ENCODE results near the gene TTLL4. TPM values are rescaled to one million over a fixed set of nuclear protein-coding genes. Genes with fewer than 3 reads are reported as not detected.

Gene TTLL4
- total and polyA plus RNA-seq, 2 of the 8 experiments (the other 6 are each of a cell fraction or from before 2014, with no cell fraction given) = 71.1 to 105 TPM

GRCh38 chr2:218746960-218747359 lies 36.3 kb downstream of the TTLL4 start:
- Histone ChIP-seq H3K4me2 (ENCODE audit: insufficient read depth in 1 of 2, low read depth in 2 of 2, low read length in 2 of 2) (no peak overlapping the region), H3K18ac (ENCODE audit: extremely low read depth, low read length) (no peak overlapping the region), H2BK12ac (ENCODE audit: low read depth, low read length) (no peak overlapping the region), H3K79me2 (ENCODE audit: control insufficient read depth in 1 of 2, insufficient read depth in 2 of 2, low read length in 2 of 2) (no peaks in the 10 kb centered on the region), H2BK120ac (replicated peaks; ENCODE audit: low read depth, low read length) (no peak overlapping the region), H3K56ac (replicated peaks; ENCODE audit: insufficient read length, low read depth, low read length) (no peak overlapping the region), H2AFZ (ENCODE audit: low read length) (no peak overlapping the region), H2BK20ac (ENCODE audit: low read length) (no peak overlapping the region), H3K36me3 (ENCODE audit: control insufficient read depth in 2 of 4, insufficient read depth in 4 of 4, low read length in 3 of 4) (peaks cover 20 to 79% (median 54%) of the 10 kb centered on the region in 4 experiments), H3K4me1 (replicated peaks in 1 of 4; ENCODE audit: control insufficient read depth in 3 of 4, insufficient read depth in 4 of 4, low read length in 3 of 4) (no peaks in the 10 kb centered on the region), H3K79me1 (ENCODE audit: low read depth, low read length) (no peaks in the 10 kb centered on the region), H4K91ac (replicated peaks; ENCODE audit: insufficient read length, low read length) (no peak overlapping the region), H3K27ac (ENCODE audit: low read depth, low read length) (no peak overlapping the region), H4K20me1 (replicated peaks in 1 of 2; ENCODE audit: control insufficient read depth in 1 of 2, insufficient read depth in 2 of 2, low read length in 2 of 2) (peaks cover 2 to 3% of the 10 kb centered on the region in 2 experiments), H3K9ac (replicated peaks in 1 of 4; ENCODE audit: extremely low read depth in 1 of 4, low read depth in 3 of 4, low read length in 3 of 4) (no peak overlapping the region), H2BK15ac (ENCODE audit: low read length) (no peak overlapping the region), H4K8ac (ENCODE audit: extremely low read depth, insufficient read depth, low read length) (no peak overlapping the region), H3K23me2 (ENCODE audit: low read depth, low read length) (no peaks in the 10 kb centered on the region), H3K27me3 (replicated peaks in 1 of 4; ENCODE audit: control insufficient read depth in 3 of 4, extremely low read depth in 1 of 4, insufficient read depth in 3 of 4, low read length in 3 of 4) (no peaks in the 10 kb centered on the region), H3K14ac (ENCODE audit: insufficient read length) (no peak overlapping the region), H4K5ac (ENCODE audit: insufficient read length, low read depth, low read length) (no peak overlapping the region), H2BK5ac (ENCODE audit: low read depth, low read length) (no peak overlapping the region), H2AK5ac (ENCODE audit: low read depth, low read length) (no peak overlapping the region), H3K9me3 (ENCODE audit: insufficient read depth in 2 of 2, low read depth in 1 of 2, low read length in 1 of 2) (no peaks in the 10 kb centered on the region), H3K4ac (replicated peaks; ENCODE audit: insufficient read length, low read depth, low read length) (no peak overlapping the region), H3K23ac (ENCODE audit: insufficient read length) (no peak overlapping the region), H3K4me3 (ENCODE audit: extremely low read depth in 1 of 4, insufficient read depth in 2 of 4, low read depth in 3 of 4, low read length in 4 of 4) (no peak overlapping the region)
- DNase-seq (ENCODE audit: low read depth in 1 of 2, low spot score in 2 of 2) (no peak), FAIRE-seq (no peak)
- WGBS, 2 experiments (ENCODE audit: extremely low coverage in 1 of 2, insufficient coverage in 1 of 2, insufficient read length in 1 of 2, insufficient replicate concordance in 2 of 2, low coverage in 1 of 2, low lambda C conversion rate in 2 of 2, missing lambda C conversion rate in 1 of 2) = 91% methylated on average over 10 of the region's 10 CpGs; no CpG with 5 or more reads in 1 of the 2 experiments
- TF ChIP-seq SUZ12 (IDR thresholded peaks at IDR 0.05; ENCODE audit: low read length) (no peak), NRF1 (IDR thresholded peaks at IDR 0.05; ENCODE audit: low read depth, low read length) (no peak), SRF (IDR thresholded peaks at IDR 0.05; ENCODE audit: low read depth, low read length) (no peak), SP2 (IDR thresholded peaks at IDR 0.05; ENCODE audit: low read length) (no peak), EGR1 (IDR thresholded peaks at IDR 0.05; ENCODE audit: borderline replicate concordance, low read depth, low read length) (no peak), POLR2AphosphoS5 (IDR thresholded peaks at IDR 0.05; ENCODE audit: low read depth, low read length) (no peak), RFX5 (IDR thresholded peaks at IDR 0.05; ENCODE audit: borderline replicate concordance, low read depth, low read length) (no peak), CBX5 (IDR thresholded peaks at IDR 0.05; ENCODE audit: low read depth, low read length) (no peak), JUND (IDR thresholded peaks at IDR 0.05; ENCODE audit: low read length) (no peak)
- ChIA-PET CTCF (ENCODE audit: partially characterized antibody) (interaction anchor here (1.0 to 7.8 kb wide), 5 partner anchors 11 to 101 kb away, joined by 3 to 39 read pairs (median 5); no protein-coding TSS in a partner anchor), POLR2A (ENCODE audit: partially characterized antibody) (interaction anchor here (1.4 kb wide), 1 partner anchor 11 kb away, joined by 6 read pairs; no protein-coding TSS in a partner anchor)

Measured in H1 (cell line).